ENCODE data around the gene ST8SIA5.

ST8SIA5 gene

DNA sequence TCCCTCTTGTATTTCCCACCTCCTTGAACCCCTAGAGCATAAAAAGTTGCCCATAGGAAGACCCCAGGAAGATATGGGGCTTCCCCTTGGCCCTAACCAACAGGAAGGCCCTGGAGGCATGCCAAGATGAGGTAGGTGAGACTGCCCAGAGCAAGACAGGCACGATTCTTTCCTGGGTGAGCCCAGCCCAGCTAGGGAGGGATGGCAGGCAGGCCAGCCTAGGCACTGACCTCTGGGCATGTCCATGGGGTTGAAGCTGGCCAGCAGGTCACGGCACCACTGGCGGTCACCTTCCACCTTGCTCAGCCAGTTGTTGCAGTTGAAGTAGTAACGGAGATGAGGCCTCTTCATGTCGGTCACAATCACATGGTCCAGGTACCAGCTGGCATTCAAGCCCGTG lies 117.5 kb downstream of the ST8SIA5 start:
- no peak overlapping the region for H3K4me3 Mint-ChIP-seq
- no peaks in the 10 kb centered on the region for H3K36me3 Mint-ChIP-seq (ENCODE audit: insufficient read depth)

DNA sequence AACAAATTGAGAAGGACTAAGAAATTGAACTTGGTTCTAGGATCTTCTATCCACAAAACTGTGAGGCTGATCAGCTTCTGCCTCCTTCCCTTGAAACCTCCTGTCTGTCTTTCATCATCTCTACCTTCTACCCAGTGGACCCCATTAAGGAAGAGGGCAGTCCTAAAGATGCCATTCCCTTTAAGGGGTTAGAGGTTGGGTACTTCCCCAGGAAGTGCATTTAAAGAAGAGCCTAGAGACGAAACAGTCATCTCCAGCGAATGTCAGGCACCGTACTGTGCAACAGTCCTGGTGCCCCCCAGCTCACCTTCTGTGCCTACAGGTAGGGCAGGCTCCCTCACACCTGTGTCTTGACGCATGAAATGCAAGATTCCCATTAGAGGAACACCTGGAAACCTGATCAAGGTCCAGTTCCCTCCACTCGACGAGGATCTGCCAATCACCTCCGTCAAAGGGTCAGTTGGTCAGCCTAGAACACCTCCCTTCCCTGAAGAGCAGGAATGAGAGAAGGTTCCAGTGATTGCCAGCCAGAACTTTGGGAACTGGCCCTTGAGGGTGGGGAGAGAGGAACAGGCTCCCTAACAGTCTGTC lies 120.7 kb downstream of the ST8SIA5 start:
- H3K36me3 Mint-ChIP-seq (ENCODE audit: insufficient read depth) = no peaks in the 10 kb centered on the region
- H3K9me3 Mint-ChIP-seq = peaks cover 0 to 3% of the 10 kb centered on the region in 2 donors
- ATAC-seq (replicated peaks) = no peak
- DNase-seq = no peak
- no peak overlapping the region for H3K4me3 Mint-ChIP-seq
- H3K27ac Mint-ChIP-seq = no peak overlapping the region
- H3K4me1 Mint-ChIP-seq (ENCODE audit: low read depth in 2 of 2) = no peaks in the 10 kb centered on the region
- peaks cover 0 to 23% of the 10 kb centered on the region in 2 donors for H3K27me3 Mint-ChIP-seq

More for the DNA sequence above, 117.5 kb downstream of the ST8SIA5 start:
- Mint-ChIP-seq H3K27ac (no peak overlapping the region), H3K4me1 (ENCODE audit: low read depth in 2 of 2) (no peaks in the 10 kb centered on the region), H3K27me3 (peaks cover 9 to 25% of the 10 kb centered on the region in 2 donors), H3K9me3 (no peaks in the 10 kb centered on the region)
- DNase-seq = no peak
- no peak for ATAC-seq (replicated peaks)

DNA sequence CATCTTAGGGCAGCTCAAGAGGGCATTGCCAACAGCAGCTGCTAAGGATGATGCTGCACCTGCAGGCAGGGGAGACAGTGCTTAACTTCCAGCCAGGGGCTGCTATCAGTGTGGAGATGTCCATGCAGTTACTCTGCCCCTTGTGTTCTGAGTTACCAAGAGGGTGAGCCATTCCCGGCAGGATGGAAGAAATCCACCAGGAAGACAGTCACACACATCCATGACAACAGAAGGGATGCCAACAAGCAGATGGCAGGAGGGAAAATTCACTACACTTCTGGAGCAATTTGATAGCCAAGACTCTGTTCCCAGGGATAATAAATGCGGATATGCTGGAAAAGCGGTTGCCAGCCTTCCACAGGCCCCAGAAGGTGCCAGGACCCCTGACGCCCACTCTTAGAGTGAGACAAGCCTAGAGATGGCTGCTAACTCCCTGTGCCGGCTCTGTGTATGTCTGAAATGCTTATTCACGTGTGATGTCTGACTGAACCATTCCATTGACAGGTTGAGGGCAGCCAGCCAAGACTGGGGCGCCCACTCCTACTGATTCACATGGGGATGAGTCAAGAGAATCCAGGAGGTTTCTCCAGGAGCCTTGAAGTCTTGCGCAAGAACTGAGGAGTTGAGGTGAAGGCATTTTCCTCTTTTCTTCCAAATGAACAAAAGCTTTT lies 124.3 kb downstream of the ST8SIA5 start:
- peaks cover 0 to 46% of the 10 kb centered on the region in 2 donors for H3K27me3 Mint-ChIP-seq
- peaks cover 4 to 8% of the 10 kb centered on the region in 2 donors for H3K4me1 Mint-ChIP-seq (ENCODE audit: low read depth in 2 of 2)
- no peak overlapping the region for H3K4me3 Mint-ChIP-seq
- peaks cover 0 to 5% of the 10 kb centered on the region in 2 donors for H3K9me3 Mint-ChIP-seq
- no peaks in the 10 kb centered on the region for H3K36me3 Mint-ChIP-seq (ENCODE audit: insufficient read depth)
- ATAC-seq (replicated peaks) (no peak), DNase-seq (no peak)
- no peak overlapping the region for H3K27ac Mint-ChIP-seq

DNA sequence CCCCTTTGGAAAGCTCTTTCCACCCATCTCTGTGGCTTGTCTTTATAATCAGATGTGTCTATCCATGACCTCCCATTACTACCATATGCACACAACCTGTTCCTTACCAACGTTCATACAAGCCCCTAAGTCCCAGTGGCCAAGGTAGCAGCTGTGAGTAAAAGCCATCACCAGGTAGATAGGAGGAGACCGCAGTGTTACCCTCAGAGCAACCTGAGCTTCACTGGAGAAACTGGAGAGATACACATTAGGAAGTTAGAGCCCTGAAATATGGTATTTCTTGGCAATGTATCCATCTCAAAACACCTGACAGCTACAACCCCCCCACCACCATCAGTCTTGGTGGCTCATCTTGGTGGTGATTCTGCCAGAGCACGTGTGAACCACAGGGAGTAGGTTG lies 125.9 kb downstream of the ST8SIA5 start:
- DNase-seq (no peak), ATAC-seq (replicated peaks) (no peak)
- no peaks in the 10 kb centered on the region for H3K36me3 Mint-ChIP-seq (ENCODE audit: insufficient read depth)
- no peak overlapping the region for H3K4me3 Mint-ChIP-seq
- peak overlapping the region in 1 of 2 donors; percentile 6 for H3K27ac Mint-ChIP-seq
- peaks cover 4 to 8% of the 10 kb centered on the region in 2 donors for H3K4me1 Mint-ChIP-seq (ENCODE audit: low read depth in 2 of 2)
- peaks cover 0 to 58% of the 10 kb centered on the region in 2 donors for H3K27me3 Mint-ChIP-seq
- H3K9me3 Mint-ChIP-seq = peaks cover 0 to 5% of the 10 kb centered on the region in 2 donors

DNA sequence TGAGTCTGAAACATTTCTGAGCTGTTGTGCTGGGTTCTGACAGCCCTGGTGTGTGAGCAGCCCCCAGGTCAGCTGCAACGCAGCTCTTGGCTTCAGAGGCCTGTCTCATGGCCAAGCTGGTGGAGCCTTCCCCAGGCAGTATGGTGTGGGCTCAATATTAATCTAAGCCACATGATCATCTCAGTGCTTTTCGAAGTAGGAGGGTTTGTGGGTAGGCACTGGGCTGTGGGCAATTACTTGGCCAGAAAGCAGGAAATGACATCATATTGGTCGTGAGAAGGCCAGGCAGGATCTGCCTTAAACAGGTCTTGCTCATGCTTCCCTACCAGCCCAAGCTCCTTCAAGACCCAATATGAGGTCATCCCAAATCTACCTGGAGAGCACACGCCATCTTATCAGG lies 126.7 kb downstream of the ST8SIA5 start:
- H3K4me3 Mint-ChIP-seq = no peak overlapping the region
- peak overlapping the region in 1 of 2 donors; percentile 5 for H3K27ac Mint-ChIP-seq
- peaks cover 4 to 8% of the 10 kb centered on the region in 2 donors for H3K4me1 Mint-ChIP-seq (ENCODE audit: low read depth in 2 of 2)
- DNase-seq (no peak), ATAC-seq (replicated peaks) (no peak)
- peaks cover 0 to 66% of the 10 kb centered on the region in 2 donors for H3K27me3 Mint-ChIP-seq
- H3K9me3 Mint-ChIP-seq = peaks cover 0 to 5% of the 10 kb centered on the region in 2 donors
- H3K36me3 Mint-ChIP-seq (ENCODE audit: insufficient read depth) = no peaks in the 10 kb centered on the region

DNA sequence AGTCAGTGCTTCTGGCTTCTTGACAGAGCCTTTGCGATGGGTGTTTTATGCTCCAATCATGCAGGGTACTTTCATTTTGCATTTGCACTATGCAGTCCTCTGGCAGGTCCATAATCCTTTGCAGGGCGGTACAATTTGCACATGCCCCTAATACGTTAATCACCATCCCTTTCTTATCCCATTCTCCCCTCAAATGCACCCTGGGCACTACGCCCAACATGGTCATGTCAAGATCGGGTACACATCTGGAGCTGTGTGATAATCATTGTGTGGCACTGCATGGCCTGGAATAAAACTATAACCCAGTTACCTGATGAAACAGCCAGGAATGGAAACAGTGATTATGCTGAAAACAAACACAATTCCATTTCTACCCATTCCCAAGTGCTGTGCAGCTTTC lies 127.5 kb downstream of the ST8SIA5 start:
- DNase-seq = no peak
- H3K4me1 Mint-ChIP-seq (ENCODE audit: low read depth in 2 of 2) = peaks cover 7 to 13% of the 10 kb centered on the region in 2 donors
- ATAC-seq (replicated peaks) = no peak
- no peak overlapping the region for H3K4me3 Mint-ChIP-seq
- H3K9me3 Mint-ChIP-seq = peaks cover 0 to 5% of the 10 kb centered on the region in 2 donors
- peak overlapping the region in 1 of 2 donors; percentile 5 for H3K27ac Mint-ChIP-seq
- H3K27me3 Mint-ChIP-seq = peaks cover 6 to 66% of the 10 kb centered on the region in 2 donors
- H3K36me3 Mint-ChIP-seq (ENCODE audit: insufficient read depth) = no peaks in the 10 kb centered on the region

DNA sequence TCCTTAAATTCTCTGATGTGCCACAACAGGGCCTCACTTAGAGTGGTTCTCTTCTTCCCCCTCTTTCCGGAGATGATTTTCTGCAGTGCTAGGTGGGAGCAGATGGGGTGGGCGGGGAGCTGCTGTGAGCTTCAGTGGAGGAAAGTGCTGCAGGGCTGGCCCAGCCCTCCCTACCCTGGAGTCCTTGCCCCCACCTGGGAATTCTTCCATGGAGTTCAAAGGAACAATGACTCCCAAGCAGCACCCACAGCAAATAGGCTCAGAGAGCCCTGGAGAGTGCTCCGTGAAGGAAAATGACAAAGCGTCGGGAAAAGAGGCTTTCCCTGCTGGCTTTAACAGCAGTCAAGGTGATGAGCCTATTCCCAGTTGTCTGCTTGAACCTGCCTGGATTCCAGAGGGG lies 128.6 kb downstream of the ST8SIA5 start:
- H3K36me3 Mint-ChIP-seq (ENCODE audit: insufficient read depth) = no peaks in the 10 kb centered on the region
- H3K4me1 Mint-ChIP-seq (ENCODE audit: low read depth in 2 of 2) = peaks cover 15 to 25% of the 10 kb centered on the region in 2 donors
- no peak overlapping the region for H3K4me3 Mint-ChIP-seq
- DNase-seq (no peak), ATAC-seq (replicated peaks) (no peak)
- peaks cover 0 to 5% of the 10 kb centered on the region in 2 donors for H3K9me3 Mint-ChIP-seq
- peaks cover 6 to 66% of the 10 kb centered on the region in 2 donors for H3K27me3 Mint-ChIP-seq
- no peak overlapping the region for H3K27ac Mint-ChIP-seq

DNA sequence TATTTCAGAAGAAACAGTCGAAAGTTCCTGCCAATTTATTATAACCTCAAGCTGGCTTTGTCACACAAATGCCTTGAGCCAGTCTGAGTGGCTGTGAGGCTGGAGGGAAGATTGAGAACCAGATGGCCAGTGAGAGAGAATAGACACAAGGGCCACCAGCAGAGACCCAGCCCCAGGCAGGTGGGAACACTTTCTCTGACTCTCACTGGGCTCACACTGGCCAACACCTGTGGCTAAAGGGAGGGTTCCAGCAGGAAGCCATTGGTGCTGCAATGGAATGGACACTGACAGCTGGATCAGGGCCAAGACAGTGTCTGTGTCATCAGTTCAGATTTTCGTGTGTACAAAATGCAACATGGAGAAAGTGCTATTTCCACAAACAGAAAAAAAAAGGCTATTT lies 129.7 kb downstream of the ST8SIA5 start:
- peaks cover 6 to 56% of the 10 kb centered on the region in 2 donors for H3K27me3 Mint-ChIP-seq
- no peak overlapping the region for H3K4me3 Mint-ChIP-seq
- peaks cover 20 to 29% of the 10 kb centered on the region in 2 donors for H3K4me1 Mint-ChIP-seq (ENCODE audit: low read depth in 2 of 2)
- H3K36me3 Mint-ChIP-seq (ENCODE audit: insufficient read depth) = no peaks in the 10 kb centered on the region
- peak overlapping the region in 1 of 2 donors; percentile 25 for H3K27ac Mint-ChIP-seq
- peaks cover 0 to 5% of the 10 kb centered on the region in 2 donors for H3K9me3 Mint-ChIP-seq
- ATAC-seq (replicated peaks) (no peak), DNase-seq (no peak)

DNA sequence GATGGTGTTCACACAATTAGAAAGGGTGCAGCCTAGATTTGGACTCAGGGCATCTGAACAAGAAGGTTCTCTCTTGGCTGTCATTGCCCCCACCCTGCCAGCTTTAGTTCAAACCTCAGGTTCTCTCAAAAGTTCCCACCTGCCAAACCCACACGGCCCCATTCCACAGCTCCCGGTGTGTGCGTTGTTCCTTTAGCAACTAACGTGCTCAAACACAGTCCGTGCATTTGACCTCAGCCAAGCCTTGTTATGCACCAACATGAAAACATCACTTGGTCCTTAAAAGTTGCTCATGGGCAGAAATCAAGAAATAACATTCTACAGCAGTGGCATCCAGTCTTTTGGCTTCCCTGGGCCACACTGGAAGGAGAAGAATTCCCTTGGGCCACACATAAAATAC lies 131.8 kb downstream of the ST8SIA5 start:
- no peak for ATAC-seq (replicated peaks)
- peak overlapping the region in 1 of 2 donors; percentile 89 for H3K27ac Mint-ChIP-seq

DNA sequence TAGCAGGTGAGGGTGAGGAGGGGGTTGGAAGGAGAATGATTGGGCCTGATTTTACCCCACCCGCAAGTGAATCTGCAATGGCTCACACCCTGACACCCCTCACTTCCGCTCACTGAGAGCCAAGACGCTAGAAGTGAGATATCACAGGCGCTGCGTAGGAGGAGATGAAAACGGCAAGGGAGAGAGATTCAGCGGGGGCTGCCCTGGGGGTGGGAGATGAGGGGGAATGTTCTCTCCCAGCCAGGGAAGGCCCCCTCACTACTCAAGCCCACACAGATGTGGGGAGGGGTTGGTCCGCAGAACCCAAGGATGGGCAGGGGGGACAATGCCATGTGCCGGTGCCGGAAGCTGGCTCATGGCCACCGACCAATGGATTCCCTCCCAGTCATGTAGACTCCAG lies 132.7 kb downstream of the ST8SIA5 start:
- DNase-seq = peak in 1 of 3 experiments; percentile 25
- peak; percentile 64 for ATAC-seq (replicated peaks)
- Mint-ChIP-seq H3K4me3 (peak overlapping the region; percentile 42 to 71), H3K9me3 (no peaks in the 10 kb centered on the region), H3K27me3 (peaks cover 6 to 43% of the 10 kb centered on the region in 2 donors), H3K27ac (peak overlapping the region; percentile 80 to 89), H3K36me3 (ENCODE audit: insufficient read depth) (no peaks in the 10 kb centered on the region), H3K4me1 (ENCODE audit: low read depth in 2 of 2) (peaks cover 16 to 35% of the 10 kb centered on the region in 2 donors)

More for the DNA sequence above, 131.8 kb downstream of the ST8SIA5 start:
- peak overlapping the region in 1 of 2 donors; percentile 11 for H3K4me3 Mint-ChIP-seq
- peaks cover 6 to 37% of the 10 kb centered on the region in 2 donors for H3K27me3 Mint-ChIP-seq
- no peaks in the 10 kb centered on the region for H3K9me3 Mint-ChIP-seq
- no peak for DNase-seq
- no peaks in the 10 kb centered on the region for H3K36me3 Mint-ChIP-seq (ENCODE audit: insufficient read depth)
- H3K4me1 Mint-ChIP-seq (ENCODE audit: low read depth in 2 of 2) = peaks cover 17 to 42% of the 10 kb centered on the region in 2 donors

DNA sequence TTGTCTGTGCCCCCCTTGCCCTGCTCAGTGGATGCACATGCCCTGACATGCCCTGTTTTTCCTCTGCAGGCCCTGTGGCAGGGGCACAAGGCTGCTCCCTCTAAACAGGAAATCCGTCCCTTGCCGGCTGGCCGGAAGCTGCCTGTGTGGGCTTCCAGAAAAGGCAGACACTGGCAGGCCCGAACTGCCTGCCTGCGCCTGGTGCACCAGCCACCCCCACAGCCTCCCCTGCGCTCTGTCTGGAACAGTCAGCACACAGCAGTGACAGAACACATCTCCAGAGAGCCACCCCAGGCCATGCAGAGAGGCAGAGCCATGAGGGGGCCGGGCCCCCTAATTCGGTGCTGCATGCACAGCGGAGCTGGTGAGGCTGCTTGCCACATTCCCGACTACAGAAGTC lies 133.3 kb downstream of the ST8SIA5 start:
- peak; percentile 51 for ATAC-seq (replicated peaks)
- peak in 2 of 3 experiments; percentile 2 to 8 for DNase-seq
- Mint-ChIP-seq H3K27me3 (peaks cover 6 to 42% of the 10 kb centered on the region in 2 donors), H3K27ac (peak overlapping the region; percentile 80 to 89), H3K4me3 (peak overlapping the region; percentile 42 to 71), H3K4me1 (ENCODE audit: low read depth in 2 of 2) (peaks cover 16 to 35% of the 10 kb centered on the region in 2 donors), H3K36me3 (ENCODE audit: insufficient read depth) (no peaks in the 10 kb centered on the region), H3K9me3 (no peaks in the 10 kb centered on the region)

DNA sequence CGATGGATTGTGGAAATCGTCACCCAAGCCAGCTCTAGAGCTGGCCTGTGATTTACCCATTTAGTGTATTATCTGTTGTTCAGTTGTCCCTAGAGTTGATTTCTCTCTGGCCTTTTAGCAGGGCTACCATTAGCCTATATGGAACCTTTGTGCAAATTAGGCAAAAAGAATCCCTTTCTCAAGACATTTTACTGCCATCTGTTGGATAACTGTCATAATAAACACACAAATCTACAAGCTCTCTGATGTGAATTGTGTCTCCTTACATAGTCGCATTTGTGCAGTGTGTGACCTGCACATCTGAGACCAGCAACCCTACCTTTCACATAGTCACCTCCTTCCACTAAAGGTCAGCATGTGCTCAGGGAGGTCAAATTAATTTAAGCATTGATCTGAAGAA lies 133.9 kb downstream of the ST8SIA5 start:
- ATAC-seq (replicated peaks) (no peak), DNase-seq (no peak)
- Mint-ChIP-seq H3K9me3 (no peaks in the 10 kb centered on the region), H3K36me3 (ENCODE audit: insufficient read depth) (no peaks in the 10 kb centered on the region), H3K27me3 (peaks cover 6 to 41% of the 10 kb centered on the region in 2 donors), H3K4me1 (ENCODE audit: low read depth in 2 of 2) (peaks cover 16 to 35% of the 10 kb centered on the region in 2 donors), H3K4me3 (peak overlapping the region; percentile 42 to 71), H3K27ac (peak overlapping the region; percentile 80 to 89)

DNA sequence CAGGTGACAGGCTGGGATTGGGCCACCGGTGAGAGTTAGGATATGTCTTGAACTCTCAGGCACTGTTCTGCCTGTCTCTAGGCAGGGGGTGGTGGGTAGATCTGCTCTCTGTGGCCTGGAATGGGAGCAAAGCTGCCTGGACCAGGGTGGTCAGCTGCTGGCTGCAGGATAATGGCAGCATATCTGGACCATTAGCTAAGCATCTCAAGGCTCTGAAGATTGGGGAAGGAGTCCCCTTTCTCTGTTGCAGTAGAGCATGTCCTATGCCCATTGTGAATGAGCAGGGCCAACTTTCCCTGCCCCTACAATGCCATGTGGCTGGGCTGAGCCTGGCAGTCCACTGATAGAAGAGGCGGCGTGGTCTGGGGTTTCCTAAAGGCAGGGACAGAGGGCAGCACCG lies 134.4 kb downstream of the ST8SIA5 start:
- Mint-ChIP-seq H3K9me3 (no peaks in the 10 kb centered on the region), H3K27ac (no peak overlapping the region), H3K4me3 (no peak overlapping the region), H3K4me1 (ENCODE audit: low read depth in 2 of 2) (peaks cover 16 to 35% of the 10 kb centered on the region in 2 donors), H3K27me3 (peaks cover 6 to 41% of the 10 kb centered on the region in 2 donors), H3K36me3 (ENCODE audit: insufficient read depth) (no peaks in the 10 kb centered on the region)
- DNase-seq (no peak), ATAC-seq (replicated peaks) (no peak)

DNA sequence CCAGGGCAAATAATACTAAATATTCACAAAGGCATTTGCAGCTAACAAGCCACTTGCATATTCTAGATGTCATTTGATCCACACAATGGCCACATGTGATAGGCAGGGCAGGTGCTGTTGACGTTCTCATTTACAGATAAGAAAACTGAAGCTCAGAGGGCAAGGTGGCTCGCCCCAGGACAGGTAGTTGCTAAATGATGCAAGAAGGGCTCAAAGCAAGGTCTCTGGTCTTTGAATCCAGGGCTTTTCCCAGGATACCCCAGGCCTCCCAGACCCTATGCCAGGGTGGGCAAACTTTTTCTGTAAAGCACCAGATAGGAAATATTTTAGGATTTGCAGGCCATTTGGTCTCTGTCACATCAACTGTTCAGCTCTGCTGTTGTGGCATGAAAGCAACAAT lies 135.0 kb downstream of the ST8SIA5 start:
- Mint-ChIP-seq H3K4me1 (ENCODE audit: low read depth in 2 of 2) (peaks cover 16 to 35% of the 10 kb centered on the region in 2 donors), H3K36me3 (ENCODE audit: insufficient read depth) (no peaks in the 10 kb centered on the region), H3K4me3 (peak overlapping the region in 1 of 2 donors; percentile 59), H3K27ac (peak overlapping the region in 1 of 2 donors; percentile 92), H3K27me3 (peaks cover 6 to 38% of the 10 kb centered on the region in 2 donors), H3K9me3 (no peaks in the 10 kb centered on the region)
- no peak for ATAC-seq (replicated peaks)
- DNase-seq = no peak

Measured in effector memory CD8-positive, alpha-beta T cell (primary cell).